Activated CD4-positive, alpha-beta T cell treated with anti-CD3 and anti-CD28 coated beads, Interleukin-2, amount 10 ng/mL, durations not matched to agents 24 days and 14 days (primary cell): ENCODE results near the gene OR1S1. TPM values are rescaled to one million over a fixed set of nuclear protein-coding genes. Genes with fewer than 3 reads are reported as not detected.
"Not testable (repeated sequence)": the region's sequence is repeated elsewhere in the genome, so short reads cannot be mapped to it uniquely, and the experiment has no call there.

Experiments used
- DNase-seq: peaks from one replicate; pipeline ENCODE4 v3.0.0; 2022
- H3K27ac Mint-ChIP-seq: one replicate; pipeline ENCODE4 v1.8.0; 2022; ENCODE audit warnings: mild to moderate bottlenecking, mixed read lengths
- H3K27me3 Mint-ChIP-seq: one replicate; pipeline ENCODE4 v1.8.0; 2022; ENCODE audit warnings: mixed read lengths
- H3K36me3 Mint-ChIP-seq: one replicate; pipeline ENCODE4 v1.8.0; 2022; ENCODE audit warnings: low read depth, mild to moderate bottlenecking, mixed read lengths
- H3K4me1 Mint-ChIP-seq: one replicate; pipeline ENCODE4 v1.8.0; 2021; ENCODE audit warnings: mixed read lengths
- H3K4me3 Mint-ChIP-seq: one replicate; pipeline ENCODE4 v1.8.0; 2022; ENCODE audit warnings: mild to moderate bottlenecking, moderate library complexity, mixed read lengths
- H3K9me3 Mint-ChIP-seq: one replicate; pipeline ENCODE4 v1.8.0; 2021; ENCODE audit warnings: mixed read lengths
- intact Hi-C: fragments of 100-400 bp; cut with micrococcal nuclease; formaldehyde crosslinking; loops from one replicate; pipeline ENCODE4 v1.15.1; 2023
- total RNA-seq: library from RNA; stranded (reverse); gene quantifications from 2 replicates; pipeline ENCODE4 v1.2.3, GENCODE V29; 2022

Gene OR1S1
- total RNA-seq, result not detected in 2 replicates

- DNase-seq, H3K4me3 Mint-ChIP-seq, H3K27ac Mint-ChIP-seq, H3K9me3 Mint-ChIP-seq, intact Hi-C loops, H3K36me3 Mint-ChIP-seq, H3K27me3 Mint-ChIP-seq, H3K4me1 Mint-ChIP-seq: not testable (repeated sequence)
Measured at GRCh38 chr11:58212420-58212819, at the start of gene OR1S1. TSS of gene OR1S1 (plus strand) at chr11:58212720.

DNA sequence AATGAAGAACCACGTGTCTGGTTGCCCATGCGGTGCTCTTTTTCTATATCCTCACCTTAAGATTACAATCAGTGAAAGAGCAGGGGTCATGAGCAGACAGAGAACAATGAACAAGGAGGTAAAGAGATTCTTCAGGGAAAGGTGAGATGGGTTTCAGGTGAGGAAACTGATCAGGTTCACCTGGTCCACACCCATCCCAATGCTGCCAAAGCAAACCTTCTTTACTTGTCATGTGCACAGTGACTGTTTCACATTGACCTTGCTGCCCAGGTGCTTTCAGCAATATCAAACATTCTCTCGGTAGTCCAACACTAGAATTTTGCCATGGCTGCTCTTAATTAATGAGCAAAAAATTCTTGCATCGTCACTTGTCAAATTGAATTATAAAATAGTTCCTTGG is 48.1 kb upstream of the OR1S1 start:
- no peaks in the 10 kb centered on the region for H3K4me1 Mint-ChIP-seq
- intact Hi-C loops, result no loop called here
- H3K4me3 Mint-ChIP-seq, result no peak overlapping the region
- H3K27me3 Mint-ChIP-seq, result peaks cover 2% of the 10 kb centered on the region
- H3K36me3 Mint-ChIP-seq, result no peaks in the 10 kb centered on the region
- no peaks in the 10 kb centered on the region for H3K9me3 Mint-ChIP-seq
- no peak overlapping the region for H3K27ac Mint-ChIP-seq
- no peak for DNase-seq

DNA sequence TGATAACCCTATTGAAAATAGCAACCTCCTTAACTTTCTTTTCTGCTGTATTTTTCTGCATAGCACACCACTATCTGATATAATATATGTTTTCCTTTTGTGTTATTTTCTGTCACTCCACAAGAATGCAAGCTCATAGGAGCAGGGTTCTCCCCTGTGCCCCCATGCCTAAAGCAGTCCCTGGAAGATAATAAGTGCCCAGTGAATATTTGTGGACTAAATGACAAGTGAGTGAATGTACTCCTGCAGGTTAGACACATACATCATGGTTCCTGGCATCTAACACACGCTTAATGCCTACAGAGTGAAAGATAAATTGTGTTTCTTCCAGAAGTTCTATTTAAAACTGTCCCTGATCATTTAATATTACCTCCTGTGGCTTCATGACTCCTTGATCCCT is 47.5 kb upstream of the OR1S1 start:
- H3K27me3 Mint-ChIP-seq, result peaks cover 2% of the 10 kb centered on the region
- no peak overlapping the region for H3K4me3 Mint-ChIP-seq
- H3K27ac Mint-ChIP-seq, result no peak overlapping the region
- no peaks in the 10 kb centered on the region for H3K4me1 Mint-ChIP-seq
- DNase-seq, result no peak
- no peaks in the 10 kb centered on the region for H3K36me3 Mint-ChIP-seq
- intact Hi-C loops, result no loop called here
- H3K9me3 Mint-ChIP-seq, result no peaks in the 10 kb centered on the region

DNA sequence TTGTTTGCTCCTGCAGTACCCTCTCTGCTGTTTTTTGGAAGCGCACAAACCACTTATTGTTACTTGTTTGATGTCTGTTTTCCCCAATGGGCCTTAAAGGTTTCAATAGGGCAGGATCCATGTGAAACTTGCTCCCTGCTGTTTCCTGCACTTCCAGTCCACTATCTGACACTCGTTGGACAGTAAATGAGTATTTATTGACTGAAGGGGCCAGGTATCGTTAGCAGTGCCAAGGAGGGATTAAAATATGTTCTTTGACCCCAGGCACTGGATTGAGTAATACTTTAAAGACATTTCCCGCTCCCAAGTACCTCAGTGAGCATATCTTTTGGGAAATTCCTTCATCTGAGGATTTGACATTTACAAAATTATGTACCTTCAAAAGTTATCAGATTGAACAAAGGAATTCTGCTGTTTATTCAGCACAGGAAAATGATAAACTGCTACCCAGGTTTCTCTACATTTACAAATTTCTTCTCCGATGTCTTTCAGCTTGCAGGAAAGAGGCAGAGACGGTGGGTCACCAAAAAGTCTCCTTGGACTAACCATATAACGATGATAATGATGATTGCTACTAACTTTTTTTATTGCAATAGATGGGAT is 46.9 kb upstream of the OR1S1 start:
- no peaks in the 10 kb centered on the region for H3K9me3 Mint-ChIP-seq
- no peak for DNase-seq
- H3K4me3 Mint-ChIP-seq, result no peak overlapping the region
- no peaks in the 10 kb centered on the region for H3K36me3 Mint-ChIP-seq
- no peaks in the 10 kb centered on the region for H3K4me1 Mint-ChIP-seq
- no peak overlapping the region for H3K27ac Mint-ChIP-seq
- intact Hi-C loops, result no loop called here
- peaks cover 2% of the 10 kb centered on the region for H3K27me3 Mint-ChIP-seq

- Mint-ChIP-seq H3K36me3 (no peaks in the 10 kb centered on the region), H3K27ac (no peak overlapping the region), H3K27me3 (no peaks in the 10 kb centered on the region), H3K9me3 (no peaks in the 10 kb centered on the region), H3K4me3 (no peak overlapping the region), H3K4me1 (no peaks in the 10 kb centered on the region)
- intact Hi-C loops, result no loop called here
- no peak for DNase-seq
Measured at GRCh38 chr11:58177409-58178054, 35.0 kb upstream of the OR1S1 start.

DNA sequence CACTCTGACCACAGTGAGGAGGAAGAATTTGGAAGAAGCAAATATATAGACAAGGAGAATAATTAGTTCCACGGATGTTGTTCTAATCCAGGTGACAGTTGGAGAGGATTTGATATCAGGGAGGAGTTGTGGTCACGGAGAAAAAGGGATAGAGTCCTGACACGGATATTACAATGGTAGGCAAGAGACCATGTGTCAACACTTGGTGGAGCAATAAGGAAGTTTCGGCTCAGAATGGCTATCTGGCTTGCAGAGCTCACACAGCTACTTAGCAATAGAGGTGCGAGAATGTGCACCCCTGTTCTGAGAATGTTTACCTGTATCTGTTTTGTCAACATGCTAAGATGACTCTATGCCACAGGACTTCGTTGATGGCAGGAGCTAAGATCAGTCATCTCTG is 34.1 kb upstream of the OR1S1 start:
- Mint-ChIP-seq H3K4me3 (no peak overlapping the region), H3K36me3 (no peaks in the 10 kb centered on the region), H3K9me3 (no peaks in the 10 kb centered on the region), H3K4me1 (no peaks in the 10 kb centered on the region), H3K27ac (no peak overlapping the region), H3K27me3 (no peaks in the 10 kb centered on the region)
- no peak for DNase-seq
- intact Hi-C loops, result no loop called here

DNA sequence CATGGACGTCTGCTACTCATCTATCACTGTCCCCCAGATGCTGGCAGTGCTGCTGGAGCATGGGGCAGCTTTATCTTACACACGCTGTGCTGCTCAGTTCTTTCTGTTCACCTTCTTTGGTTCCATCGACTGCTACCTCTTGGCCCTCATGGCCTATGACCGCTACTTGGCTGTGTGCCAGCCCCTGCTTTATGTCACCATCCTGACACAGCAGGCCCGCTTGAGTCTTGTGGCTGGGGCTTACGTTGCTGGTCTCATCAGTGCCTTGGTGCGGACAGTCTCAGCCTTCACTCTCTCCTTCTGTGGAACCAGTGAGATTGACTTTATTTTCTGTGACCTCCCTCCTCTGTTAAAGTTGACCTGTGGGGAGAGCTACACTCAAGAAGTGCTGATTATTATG is 32.9 kb upstream of the OR1S1 start:
- intact Hi-C loops, result no loop called here
- DNase-seq, result no peak
- no peaks in the 10 kb centered on the region for H3K36me3 Mint-ChIP-seq
- no peak overlapping the region for H3K27ac Mint-ChIP-seq
- H3K9me3 Mint-ChIP-seq, result no peaks in the 10 kb centered on the region
- no peaks in the 10 kb centered on the region for H3K27me3 Mint-ChIP-seq
- no peak overlapping the region for H3K4me3 Mint-ChIP-seq
- no peaks in the 10 kb centered on the region for H3K4me1 Mint-ChIP-seq

GRCh38 chr11:58186938-58187337 is 25.6 kb upstream of the OR1S1 start:
- intact Hi-C loops, result no loop called here
- no peak for DNase-seq
- no peaks in the 10 kb centered on the region for H3K27me3 Mint-ChIP-seq
- no peak overlapping the region for H3K4me3 Mint-ChIP-seq
- H3K4me1 Mint-ChIP-seq, result no peaks in the 10 kb centered on the region
- H3K27ac Mint-ChIP-seq, result no peak overlapping the region
- no peaks in the 10 kb centered on the region for H3K36me3 Mint-ChIP-seq
- H3K9me3 Mint-ChIP-seq, result no peaks in the 10 kb centered on the region

- no peaks in the 10 kb centered on the region for H3K4me1 Mint-ChIP-seq
- no peaks in the 10 kb centered on the region for H3K27me3 Mint-ChIP-seq
- no peaks in the 10 kb centered on the region for H3K36me3 Mint-ChIP-seq
- intact Hi-C loops, result no loop called here
- no peak within 1 kb of the TSS for H3K4me3 Mint-ChIP-seq
- no peak for DNase-seq
- H3K27ac Mint-ChIP-seq, result no peak within 1 kb of the TSS
- H3K9me3 Mint-ChIP-seq, result no peaks in the 10 kb centered on the region
Measured at GRCh38 chr11:58188770-58189169, 23.8 kb upstream of the OR1S1 start, which contains the start of gene OR9Q2. TSS of gene OR9Q2 (plus strand) at chr11:58189070. CDS start at chr11:58190491, 1,421 bp downstream.

DNA sequence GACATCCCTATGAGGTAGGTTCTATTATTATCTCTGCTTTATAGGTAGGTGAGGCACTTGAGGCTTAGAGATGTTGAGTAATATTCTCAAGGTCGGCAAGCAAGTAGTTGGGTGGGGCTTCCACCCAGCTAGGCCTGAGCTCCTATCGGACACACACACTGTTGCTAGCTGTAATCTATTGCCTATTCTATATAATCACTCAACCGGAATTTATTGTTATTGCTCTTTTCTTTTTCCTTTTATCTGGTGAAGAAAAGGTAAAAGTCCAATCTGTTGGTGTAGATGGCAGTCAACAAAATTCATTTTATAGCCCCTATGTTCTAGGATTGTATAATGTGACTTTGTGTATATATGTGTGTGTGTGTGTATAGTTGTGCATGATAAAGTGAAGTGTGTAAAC is 20.3 kb upstream of the OR1S1 start:
- no peak for DNase-seq
- Mint-ChIP-seq H3K27me3 (no peaks in the 10 kb centered on the region), H3K27ac (no peak overlapping the region), H3K9me3 (no peaks in the 10 kb centered on the region), H3K4me1 (no peaks in the 10 kb centered on the region), H3K36me3 (no peaks in the 10 kb centered on the region), H3K4me3 (no peak overlapping the region)
- intact Hi-C loops, result no loop called here

- H3K27me3 Mint-ChIP-seq, result no peaks in the 10 kb centered on the region
- H3K36me3 Mint-ChIP-seq, result no peaks in the 10 kb centered on the region
- DNase-seq, result no peak
- no peak overlapping the region for H3K4me3 Mint-ChIP-seq
- no peaks in the 10 kb centered on the region for H3K4me1 Mint-ChIP-seq
- H3K27ac Mint-ChIP-seq, result no peak overlapping the region
- intact Hi-C loops, result no loop called here
- H3K9me3 Mint-ChIP-seq, result no peaks in the 10 kb centered on the region
Measured at GRCh38 chr11:58193391-58193790, 19.1 kb upstream of the OR1S1 start.

- H3K36me3 Mint-ChIP-seq, result no peaks in the 10 kb centered on the region
- H3K27ac Mint-ChIP-seq, result no peak overlapping the region
- H3K27me3 Mint-ChIP-seq, result no peaks in the 10 kb centered on the region
- no peak overlapping the region for H3K4me3 Mint-ChIP-seq
- DNase-seq, result no peak
- intact Hi-C loops, result no loop called here
- H3K4me1 Mint-ChIP-seq, result no peaks in the 10 kb centered on the region
- no peaks in the 10 kb centered on the region for H3K9me3 Mint-ChIP-seq
Measured at GRCh38 chr11:58195939-58196338, 16.6 kb upstream of the OR1S1 start.

DNA sequence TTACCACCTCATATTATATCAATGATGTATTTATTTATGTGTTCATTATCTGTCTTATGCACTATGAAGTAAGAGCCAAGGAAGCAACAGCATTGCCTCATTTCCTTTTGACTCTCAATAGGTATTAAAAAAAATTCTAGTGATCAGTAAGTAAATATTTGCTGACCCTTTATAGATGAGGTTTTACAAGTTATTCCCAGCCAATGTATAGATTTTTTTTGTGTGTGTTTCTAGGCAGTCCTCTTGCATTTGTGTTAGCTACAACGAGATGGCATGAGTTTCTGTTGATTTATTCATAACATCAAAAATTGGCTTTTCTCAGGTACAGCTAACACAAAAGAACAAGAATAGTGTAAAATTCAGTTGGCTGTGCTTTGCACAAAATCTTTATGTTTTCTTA is 13.2 kb upstream of the OR1S1 start:
- Mint-ChIP-seq H3K36me3 (no peaks in the 10 kb centered on the region), H3K9me3 (no peaks in the 10 kb centered on the region), H3K27ac (no peak overlapping the region), H3K27me3 (no peaks in the 10 kb centered on the region), H3K4me3 (no peak overlapping the region), H3K4me1 (no peaks in the 10 kb centered on the region)
- intact Hi-C loops, result no loop called here
- no peak for DNase-seq

GRCh38 chr11:58204042-58204441 is 8.5 kb upstream of the OR1S1 start, which contains the start of gene OR1S2:
TSS of gene OR1S2 (minus strand) at chr11:58204142. CDS start at chr11:58204142, 0 bp downstream.
- no peaks in the 10 kb centered on the region for H3K27me3 Mint-ChIP-seq
- intact Hi-C loops, result no loop called here
- DNase-seq, result no peak
- H3K27ac Mint-ChIP-seq, result no peak within 1 kb of the TSS
- H3K4me3 Mint-ChIP-seq, result no peak within 1 kb of the TSS
- no peaks in the 10 kb centered on the region for H3K36me3 Mint-ChIP-seq
- H3K4me1 Mint-ChIP-seq, result no peaks in the 10 kb centered on the region
- H3K9me3 Mint-ChIP-seq, result no peaks in the 10 kb centered on the region

- Mint-ChIP-seq H3K4me1 (no peaks in the 10 kb centered on the region), H3K4me3 (no peak overlapping the region), H3K27ac (no peak overlapping the region), H3K9me3 (no peaks in the 10 kb centered on the region), H3K27me3 (no peaks in the 10 kb centered on the region), H3K36me3 (no peaks in the 10 kb centered on the region)
- DNase-seq, result no peak
- intact Hi-C loops, result no loop called here
Measured at GRCh38 chr11:58216476-58216875, 4.0 kb downstream of the OR1S1 start.
